Fibroblast of lung (primary cell): ENCODE data around the gene WBP2. TPM values are rescaled to one million over a fixed set of nuclear protein-coding genes. Genes with fewer than 3 reads are reported as not detected.

Experiments used
- DNase-seq, 2 donors: peaks; one replicate each; pipeline versions ENCODE4 v3.0.0 to v3.0.0-alpha.2; 2010; ENCODE audit warnings: low read depth in 2 of 2
- H2AFZ ChIP-seq: 2 replicates; pipeline ENCODE4 v1.5.1; 2012; ENCODE audit warnings: low read length, control low read depth, inconsistent platforms
- H3K27ac ChIP-seq: 2 replicates; pipeline ENCODE4 v1.5.1; 2011; ENCODE audit warnings: low read length, control low read depth; ENCODE audit not compliant: insufficient read depth
- H3K27me3 ChIP-seq: 2 replicates; pipeline ENCODE4 v1.5.1; 2011; ENCODE audit warnings: mild to moderate bottlenecking, low read length; ENCODE audit not compliant: control insufficient read depth, insufficient read depth
- H3K36me3 ChIP-seq: 2 replicates; pipeline ENCODE4 v1.5.1; 2011; ENCODE audit warnings: low read length; ENCODE audit not compliant: control insufficient read depth, insufficient read depth
- H3K4me1 ChIP-seq: 2 replicates; pipeline ENCODE4 v1.5.1; 2011; ENCODE audit warnings: low read length; ENCODE audit not compliant: control insufficient read depth, insufficient read depth; ENCODE audit errors: extremely low read depth
- H3K4me2 ChIP-seq: 2 replicates; pipeline ENCODE4 v1.5.1; 2011; ENCODE audit warnings: low read length, control low read depth; ENCODE audit not compliant: insufficient read depth; ENCODE audit errors: extremely low read depth
- H3K4me3 ChIP-seq, 4 experiments: fragments of 200-600 bp in 1 of 4; sonication (generic) in 1 of 4; replicated peaks in 1 of 4; 2 replicates each; pipeline ENCODE4 v1.5.1; 2011 to 2016; ENCODE audit warnings: low read length in 4 of 4, low read depth in 3 of 4, mild to moderate bottlenecking in 3 of 4, control low read depth in 2 of 4, inconsistent platforms in 1 of 4, mixed read lengths in 1 of 4; ENCODE audit not compliant: insufficient read depth in 1 of 4; ENCODE audit errors: control extremely low read depth in 1 of 4
- H3K79me2 ChIP-seq: 2 replicates; pipeline ENCODE4 v1.5.1; 2012; ENCODE audit warnings: mild to moderate bottlenecking, low read length, inconsistent platforms; ENCODE audit not compliant: control insufficient read depth, insufficient read depth
- H3K9ac ChIP-seq: 2 replicates; pipeline ENCODE4 v1.5.1; 2011; ENCODE audit warnings: mild to moderate bottlenecking, low read length, control low read depth; ENCODE audit not compliant: insufficient read depth
- H3K9me3 ChIP-seq: 2 replicates; pipeline ENCODE4 v1.5.1; 2012; ENCODE audit warnings: low read depth, low read length; ENCODE audit not compliant: control insufficient read depth, insufficient read depth
- H4K20me1 ChIP-seq: 2 replicates; pipeline ENCODE4 v1.5.1; 2011; ENCODE audit warnings: low read length; ENCODE audit not compliant: control insufficient read depth, insufficient read depth; ENCODE audit errors: extremely low read depth
- EZH2 ChIP-seq: IDR thresholded peaks from 2 replicates; pipeline ENCODE4 v1.5.1; 2012; ENCODE audit warnings: low read length, control low read depth, mild to moderate bottlenecking; ENCODE audit errors: missing control alignments
- polyA plus RNA-seq, 2 donors: library from polyadenylated mRNA; depleted of rRNA in 1 of 2; stranded (reverse) in 1 of 2; unstranded in 1 of 2; fragments of >200 nt; gene quantifications; 2 replicates each; pipeline ENCODE4 v1.2.1, GENCODE V29; 2011 to 2012; ENCODE audit warnings: missing spikeins in 1 of 2
- total RNA-seq: library from RNA; depleted of rRNA; stranded (reverse); fragments of >200 nt; gene quantifications from 2 replicates; pipeline ENCODE4 v1.2.1, GENCODE V29; 2014
- TF ChIP-seq, protein P1 (sequence below), 2 donors: IDR thresholded peaks in 1 of 2; conservative IDR thresholded peaks in 1 of 2; 1 replicate in 1 of 2; 2 replicates in 1 of 2; pipeline ENCODE4 v1.5.1; 2011 to 2012; ENCODE audit warnings: low read length in 2 of 2, control low read depth in 1 of 2, inconsistent platforms in 1 of 2, low read depth in 1 of 2, mild to moderate bottlenecking in 1 of 2

The WBP2 gene
- total and polyA plus RNA-seq, 2 donors (not counting 1 experiment from before 2014, with no cell fraction given), result 39.5 to 53.4 TPM

DNA sequence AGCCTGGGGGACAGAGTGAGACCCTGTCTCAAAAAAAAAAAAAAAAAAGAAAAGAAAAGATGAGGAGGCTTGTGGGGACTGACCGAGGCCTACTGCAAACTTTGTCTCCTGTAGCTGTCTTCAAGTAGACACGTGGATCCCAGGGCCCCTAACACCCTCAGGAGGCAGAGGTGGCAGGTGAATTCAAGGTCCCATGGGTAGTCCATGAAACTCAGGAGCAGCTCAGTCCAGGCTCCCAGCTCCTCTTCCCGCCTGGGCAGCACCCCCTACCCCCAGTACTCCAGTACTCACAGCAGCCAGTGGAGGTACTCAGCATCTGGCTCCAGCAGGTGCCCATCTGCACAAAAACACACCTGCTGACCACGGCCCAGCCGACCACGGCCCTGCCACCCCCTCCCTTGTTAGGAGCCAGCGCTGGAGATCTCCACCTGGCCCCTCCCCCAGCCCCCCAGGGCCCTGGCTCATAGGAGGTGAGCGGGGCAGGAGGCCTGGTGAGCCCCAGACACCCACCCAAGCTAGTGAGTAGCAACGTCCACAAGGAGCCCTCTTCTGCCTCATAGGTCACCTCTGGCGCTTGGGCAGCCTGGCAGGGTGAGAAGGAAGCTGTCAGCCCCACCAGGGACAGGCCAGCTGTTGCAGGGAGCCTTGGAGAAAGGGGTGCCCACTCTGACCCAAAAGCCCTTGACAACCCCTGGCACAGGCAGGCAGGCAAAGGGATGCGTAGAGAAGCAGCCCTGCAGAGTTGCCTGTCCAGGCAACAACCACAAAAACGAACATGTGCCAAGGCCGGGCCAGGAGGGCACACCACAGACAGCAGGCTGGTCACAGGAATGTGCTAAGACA is 45.8 kb upstream of the WBP2 start:
- peaks cover 13% of the 10 kb centered on the region for H3K36me3 ChIP-seq
- H3K4me3 ChIP-seq, result no peak overlapping the region
- H3K27ac ChIP-seq, result no peak overlapping the region
- DNase-seq, result no peak
- H3K9me3 ChIP-seq, result no peaks in the 10 kb centered on the region
- no peaks in the 10 kb centered on the region for H3K27me3 ChIP-seq
- no peak overlapping the region for H2AFZ ChIP-seq
- no peaks in the 10 kb centered on the region for H4K20me1 ChIP-seq
- no peak overlapping the region for H3K4me2 ChIP-seq
- TF ChIP-seq, protein P1, sequence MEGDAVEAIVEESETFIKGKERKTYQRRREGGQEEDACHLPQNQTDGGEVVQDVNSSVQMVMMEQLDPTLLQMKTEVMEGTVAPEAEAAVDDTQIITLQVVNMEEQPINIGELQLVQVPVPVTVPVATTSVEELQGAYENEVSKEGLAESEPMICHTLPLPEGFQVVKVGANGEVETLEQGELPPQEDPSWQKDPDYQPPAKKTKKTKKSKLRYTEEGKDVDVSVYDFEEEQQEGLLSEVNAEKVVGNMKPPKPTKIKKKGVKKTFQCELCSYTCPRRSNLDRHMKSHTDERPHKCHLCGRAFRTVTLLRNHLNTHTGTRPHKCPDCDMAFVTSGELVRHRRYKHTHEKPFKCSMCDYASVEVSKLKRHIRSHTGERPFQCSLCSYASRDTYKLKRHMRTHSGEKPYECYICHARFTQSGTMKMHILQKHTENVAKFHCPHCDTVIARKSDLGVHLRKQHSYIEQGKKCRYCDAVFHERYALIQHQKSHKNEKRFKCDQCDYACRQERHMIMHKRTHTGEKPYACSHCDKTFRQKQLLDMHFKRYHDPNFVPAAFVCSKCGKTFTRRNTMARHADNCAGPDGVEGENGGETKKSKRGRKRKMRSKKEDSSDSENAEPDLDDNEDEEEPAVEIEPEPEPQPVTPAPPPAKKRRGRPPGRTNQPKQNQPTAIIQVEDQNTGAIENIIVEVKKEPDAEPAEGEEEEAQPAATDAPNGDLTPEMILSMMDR (conservative IDR thresholded peaks at IDR 0.05 in 1 of 2, IDR thresholded peaks at IDR 0.05 in 1 of 2; ENCODE audit: low read depth in 1 of 2, low read length in 2 of 2), result no peak
- TF ChIP-seq EZH2, result no peak
- H3K4me1 ChIP-seq, result no peaks in the 10 kb centered on the region
- no peak overlapping the region for H3K9ac ChIP-seq
- peaks cover 5% of the 10 kb centered on the region for H3K79me2 ChIP-seq

GRCh38 chr17:75899767-75900468 is 44.8 kb upstream of the WBP2 start:
- peaks cover 14% of the 10 kb centered on the region for H3K79me2 ChIP-seq
- no peak overlapping the region for H3K4me3 ChIP-seq
- H3K4me1 ChIP-seq, result peaks cover 7% of the 10 kb centered on the region
- no peaks in the 10 kb centered on the region for H4K20me1 ChIP-seq
- no peaks in the 10 kb centered on the region for H3K9me3 ChIP-seq
- H3K27me3 ChIP-seq, result no peaks in the 10 kb centered on the region
- no peak overlapping the region for H3K27ac ChIP-seq
- TF ChIP-seq, protein P1 (conservative IDR thresholded peaks at IDR 0.05 in 1 of 2, IDR thresholded peaks at IDR 0.05 in 1 of 2; ENCODE audit: low read depth in 1 of 2, low read length in 2 of 2), result no peak
- no peak for TF ChIP-seq EZH2
- DNase-seq, result no peak
- no peak overlapping the region for H3K4me2 ChIP-seq
- H3K36me3 ChIP-seq, result peaks cover 15% of the 10 kb centered on the region
- H3K9ac ChIP-seq, result no peak overlapping the region
- H2AFZ ChIP-seq, result no peak overlapping the region

- no peak overlapping the region for H3K9ac ChIP-seq
- DNase-seq, result no peak
- H3K4me2 ChIP-seq, result no peak overlapping the region
- H3K4me3 ChIP-seq, result no peak overlapping the region
- no peaks in the 10 kb centered on the region for H4K20me1 ChIP-seq
- no peak for TF ChIP-seq EZH2
- peaks cover 7% of the 10 kb centered on the region for H3K4me1 ChIP-seq
- peaks cover 13% of the 10 kb centered on the region for H3K79me2 ChIP-seq
- H2AFZ ChIP-seq, result no peak overlapping the region
- peaks cover 15% of the 10 kb centered on the region for H3K36me3 ChIP-seq
- no peak overlapping the region for H3K27ac ChIP-seq
- H3K9me3 ChIP-seq, result no peaks in the 10 kb centered on the region
- H3K27me3 ChIP-seq, result no peaks in the 10 kb centered on the region
Measured at GRCh38 chr17:75899353-75899752, 44.2 kb upstream of the WBP2 start.
